HAP-1 (cell line): ENCODE results near the gene RPAP2.
A peak's percentile ranks its signal among the peaks of the same experiment; 100 is the strongest.
"Not testable (repeated sequence)": the region's sequence is repeated elsewhere in the genome, so short reads cannot be mapped to it uniquely, and the experiment has no call there.

ENCODE experiments used
- DNase-seq, 2 experiments: peaks; one replicate each; pipeline ENCODE4 v3.0.0-alpha.2; 2016 to 2020; ENCODE audit warnings: low spot score in 2 of 2
- H3K27me3 ChIP-seq: fragments of 250-450 bp; sonication (Bioruptor Pico); 2 replicates; pipeline ENCODE4 v1.5.1; 2020; ENCODE audit warnings: low read depth, mild to moderate bottlenecking, moderate library complexity
- H3K36me3 ChIP-seq: fragments of 250-450 bp; sonication (Bioruptor Pico); replicated peaks from 2 replicates; pipeline ENCODE4 v1.5.1; 2020; ENCODE audit warnings: mild to moderate bottlenecking
- H3K4me1 ChIP-seq: fragments of 250-450 bp; sonication (Bioruptor Pico); 2 replicates; pipeline ENCODE4 v1.5.1; 2020; ENCODE audit warnings: mild to moderate bottlenecking
- H3K4me3 ChIP-seq: fragments of 250-450 bp; sonication (Bioruptor Pico); 2 replicates; pipeline ENCODE4 v1.5.1; 2020; ENCODE audit warnings: mild to moderate bottlenecking, moderate library complexity
- H3K9me3 ChIP-seq: fragments of 250-450 bp; sonication (Bioruptor Pico); 2 replicates; pipeline ENCODE4 v1.5.1; 2020; ENCODE audit warnings: mild to moderate bottlenecking, moderate library complexity
- in situ Hi-C: fragments of 300-500 bp; cut with MboI; formaldehyde crosslinking; loops from 3 replicates; pipeline ENCODE4 v1.14.3; 2020; ENCODE audit warnings: low sequenced_read_pairs, inconsistent platforms, mixed read lengths

The RPAP2 gene

DNA sequence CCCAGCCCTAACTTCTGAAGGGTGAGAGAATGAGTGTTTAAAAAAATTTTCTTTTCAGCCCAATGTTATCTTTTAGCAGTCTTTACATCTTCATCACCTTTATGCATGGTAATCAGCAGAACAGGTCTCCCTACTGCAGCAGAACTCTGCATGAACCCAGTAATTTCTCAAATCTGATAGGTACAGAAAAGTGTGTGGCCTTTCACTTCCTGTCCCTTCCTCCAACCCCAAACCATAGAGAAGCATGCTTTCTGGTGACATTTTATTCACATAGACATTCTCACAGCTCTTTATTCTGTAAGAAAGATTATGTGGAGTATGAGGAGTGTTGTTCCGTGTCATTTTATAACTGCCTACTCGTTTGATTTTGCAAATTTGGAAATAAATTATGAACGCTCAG lies 68.6 kb downstream of the RPAP2 start:
- in situ Hi-C loops = no loop called here
- Histone ChIP-seq H3K4me3 (no peak overlapping the region), H3K27me3 (no peaks in the 10 kb centered on the region), H3K9me3 (no peaks in the 10 kb centered on the region), H3K36me3 (no peaks in the 10 kb centered on the region), H3K4me1 (no peaks in the 10 kb centered on the region)
- DNase-seq = no peak

DNA sequence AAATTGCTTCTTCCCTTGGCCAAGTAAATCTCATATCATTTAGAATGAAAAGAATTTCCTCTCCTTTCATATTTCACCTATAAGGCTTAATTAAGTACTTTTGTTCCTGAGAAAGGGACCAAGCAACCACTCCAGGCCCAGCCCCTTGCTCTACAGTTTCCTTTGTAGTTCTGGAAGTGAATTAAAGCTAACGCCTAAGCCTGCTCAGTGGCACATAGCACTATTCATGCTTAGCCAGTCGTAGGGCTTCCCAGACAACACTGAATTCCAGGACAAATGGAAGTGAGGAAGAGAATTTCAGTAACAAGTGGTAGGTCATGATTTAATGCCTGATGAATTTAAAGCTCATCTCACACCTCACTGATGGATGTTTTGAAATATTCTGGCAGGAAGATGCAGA lies 73.3 kb downstream of the RPAP2 start:
- no peak overlapping the region for H3K4me3 ChIP-seq
- DNase-seq = peak in 1 of 2 experiments; percentile 8
- in situ Hi-C loops = no loop called here
- no peaks in the 10 kb centered on the region for H3K9me3 ChIP-seq
- H3K4me1 ChIP-seq = no peaks in the 10 kb centered on the region
- no peaks in the 10 kb centered on the region for H3K27me3 ChIP-seq
- no peaks in the 10 kb centered on the region for H3K36me3 ChIP-seq

DNA sequence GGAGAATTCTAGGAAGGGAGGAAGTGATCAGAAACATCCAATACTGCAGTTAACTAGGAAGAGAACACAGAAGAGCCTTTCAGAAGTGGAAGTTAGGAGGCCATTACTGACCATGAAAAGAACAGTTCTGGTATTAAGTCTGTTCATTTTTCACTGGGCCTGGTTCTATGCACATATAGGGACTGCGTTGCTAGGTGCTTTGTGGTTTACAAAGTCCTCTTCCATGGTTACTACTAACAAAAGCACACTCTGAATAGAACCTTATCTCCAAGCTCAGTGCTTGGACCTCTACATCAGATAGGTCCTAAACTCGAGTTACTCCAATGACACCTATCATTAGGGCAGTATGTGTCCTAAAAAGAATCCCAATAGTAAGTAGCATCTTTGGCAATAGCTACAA lies 75.4 kb downstream of the RPAP2 start:
- no peak overlapping the region for H3K4me3 ChIP-seq
- no peaks in the 10 kb centered on the region for H3K4me1 ChIP-seq
- no peaks in the 10 kb centered on the region for H3K27me3 ChIP-seq
- no peaks in the 10 kb centered on the region for H3K9me3 ChIP-seq
- DNase-seq = no peak
- H3K36me3 ChIP-seq = no peaks in the 10 kb centered on the region
- in situ Hi-C loops = no loop called here

DNA sequence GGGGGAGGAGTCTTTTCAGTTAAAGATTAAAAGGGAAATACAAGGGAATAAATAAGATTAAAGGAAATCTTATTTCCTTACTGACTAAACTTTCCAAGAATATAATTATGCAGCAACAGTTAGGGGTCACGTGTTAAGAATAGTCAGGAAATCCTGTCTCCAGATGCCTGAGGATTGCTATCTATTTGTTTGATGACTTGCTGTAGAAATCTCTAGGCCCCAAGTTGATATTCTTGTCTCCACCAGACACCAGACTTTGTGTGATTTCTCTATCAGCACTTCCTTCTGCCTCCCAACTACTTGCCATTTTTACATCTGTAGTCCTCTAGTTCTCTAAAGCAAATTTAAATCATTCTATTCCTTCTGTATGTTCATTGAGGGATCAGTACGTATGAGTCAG lies 77.5 kb downstream of the RPAP2 start:
- Histone ChIP-seq H3K27me3 (no peaks in the 10 kb centered on the region), H3K9me3 (no peaks in the 10 kb centered on the region), H3K4me3 (no peak overlapping the region), H3K36me3 (no peaks in the 10 kb centered on the region), H3K4me1 (no peaks in the 10 kb centered on the region)
- no peak for DNase-seq
- in situ Hi-C loops = no loop called here

DNA sequence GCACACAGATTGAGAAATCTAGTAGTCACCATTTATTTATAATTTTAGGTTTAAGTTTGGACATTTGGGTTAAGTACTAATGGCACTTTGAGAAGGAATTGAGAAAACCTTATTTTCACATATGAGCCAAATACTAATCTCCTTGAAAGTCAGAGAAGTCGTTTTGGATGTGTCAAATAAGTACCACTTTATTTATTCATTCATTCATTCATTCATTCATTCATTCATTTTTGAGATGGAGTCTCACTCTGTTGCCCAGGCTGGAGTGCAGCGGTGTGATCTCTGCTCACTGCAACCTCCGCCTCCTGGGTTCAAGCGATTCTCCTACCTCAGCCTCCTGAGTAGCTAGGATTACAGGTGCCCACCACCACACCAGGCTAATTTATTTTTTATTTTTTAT lies 79.1 kb downstream of the RPAP2 start:
- H3K4me3 ChIP-seq, H3K4me1 ChIP-seq, H3K27me3 ChIP-seq, H3K36me3 ChIP-seq, DNase-seq, H3K9me3 ChIP-seq, in situ Hi-C loops: not testable (repeated sequence)

DNA sequence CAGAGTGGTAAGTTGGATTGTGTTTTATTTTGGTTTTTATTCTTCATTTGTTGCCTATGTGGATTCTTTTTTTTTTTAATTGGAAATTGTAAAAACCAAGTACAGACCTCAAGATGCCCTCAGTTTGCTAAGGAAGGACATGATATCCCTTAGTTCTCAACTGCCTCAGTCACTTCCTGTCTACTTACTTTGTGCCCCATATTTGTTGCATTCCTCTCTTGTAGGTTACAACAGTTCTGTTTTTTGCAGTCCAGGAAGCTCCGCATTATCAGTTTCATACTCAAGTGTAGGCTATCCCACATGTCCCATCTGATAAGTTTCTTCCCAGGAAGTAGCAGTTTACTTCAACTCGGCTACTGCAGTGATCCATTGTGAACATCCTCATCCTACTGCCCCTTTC lies 82.0 kb downstream of the RPAP2 start:
- H3K4me3 ChIP-seq = no peak overlapping the region
- no peaks in the 10 kb centered on the region for H3K9me3 ChIP-seq
- in situ Hi-C loops = no loop called here
- H3K4me1 ChIP-seq = no peaks in the 10 kb centered on the region
- no peak for DNase-seq
- H3K36me3 ChIP-seq = no peaks in the 10 kb centered on the region
- H3K27me3 ChIP-seq = no peaks in the 10 kb centered on the region

DNA sequence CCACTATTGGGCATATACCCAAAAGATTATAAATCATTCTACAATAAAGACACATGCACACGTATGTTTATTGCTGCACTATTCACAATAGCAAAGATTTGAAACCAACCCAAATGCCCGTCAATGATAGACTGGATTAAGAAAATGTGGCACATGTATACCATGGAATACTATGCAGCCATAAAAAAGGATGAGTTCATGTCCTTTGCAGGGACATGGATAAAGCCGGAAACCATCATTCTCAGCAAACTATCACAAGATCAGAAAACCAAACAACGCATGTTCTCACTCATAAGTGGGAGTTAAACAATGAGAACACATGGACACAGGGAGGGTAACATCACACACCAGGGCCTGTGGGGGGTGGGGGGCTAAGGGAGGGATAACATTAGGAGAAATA lies 95.1 kb downstream of the RPAP2 start:
- in situ Hi-C loops, H3K9me3 ChIP-seq, DNase-seq, H3K4me1 ChIP-seq, H3K27me3 ChIP-seq, H3K4me3 ChIP-seq, H3K36me3 ChIP-seq: not testable (repeated sequence)

DNA sequence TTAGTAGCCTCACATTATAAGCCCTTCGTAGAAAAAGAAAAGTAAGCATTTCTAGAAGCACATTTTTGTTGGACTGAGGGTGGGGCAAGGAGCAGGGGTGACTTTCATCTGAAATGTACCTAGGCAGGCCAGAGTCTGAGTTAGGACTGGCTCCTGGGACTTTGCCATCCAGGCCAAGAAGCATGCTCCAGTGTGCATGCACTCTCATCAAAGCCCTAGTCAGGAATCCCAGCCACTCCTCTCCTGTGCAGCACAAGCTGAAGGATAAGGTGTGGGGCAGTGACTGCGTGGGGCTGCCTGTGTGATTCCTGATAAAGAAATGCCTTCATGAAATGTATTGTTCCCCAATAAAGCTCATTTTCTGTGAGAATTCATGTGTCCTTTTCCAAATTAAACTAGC lies 99.7 kb downstream of the RPAP2 start:
- in situ Hi-C loops = no loop called here
- no peaks in the 10 kb centered on the region for H3K4me1 ChIP-seq
- H3K4me3 ChIP-seq = no peak overlapping the region
- H3K27me3 ChIP-seq = no peaks in the 10 kb centered on the region
- no peaks in the 10 kb centered on the region for H3K9me3 ChIP-seq
- H3K36me3 ChIP-seq = no peaks in the 10 kb centered on the region
- no peak for DNase-seq

DNA sequence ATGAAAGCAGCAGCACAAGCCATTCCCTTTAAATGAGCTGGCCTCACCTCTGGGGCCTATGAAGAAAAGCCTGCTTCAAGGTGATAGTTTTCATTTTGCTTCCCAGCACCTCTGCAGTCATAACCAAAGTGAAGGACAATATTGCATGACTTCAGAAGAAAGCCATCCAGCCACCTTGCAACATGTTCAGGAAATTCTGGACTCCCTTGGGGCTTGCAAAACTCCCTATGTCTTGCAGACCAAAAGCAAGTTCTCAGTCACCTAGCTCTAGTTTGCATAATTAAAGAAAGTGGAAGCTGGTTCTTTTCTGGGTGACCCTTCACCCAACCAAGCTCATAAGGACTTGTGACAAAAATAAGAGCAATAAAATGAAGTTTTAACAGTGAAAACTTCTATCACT lies 100.2 kb downstream of the RPAP2 start:
- Histone ChIP-seq H3K27me3 (no peaks in the 10 kb centered on the region), H3K9me3 (no peaks in the 10 kb centered on the region), H3K4me1 (no peaks in the 10 kb centered on the region), H3K4me3 (no peak overlapping the region), H3K36me3 (no peaks in the 10 kb centered on the region)
- in situ Hi-C loops = no loop called here
- no peak for DNase-seq

DNA sequence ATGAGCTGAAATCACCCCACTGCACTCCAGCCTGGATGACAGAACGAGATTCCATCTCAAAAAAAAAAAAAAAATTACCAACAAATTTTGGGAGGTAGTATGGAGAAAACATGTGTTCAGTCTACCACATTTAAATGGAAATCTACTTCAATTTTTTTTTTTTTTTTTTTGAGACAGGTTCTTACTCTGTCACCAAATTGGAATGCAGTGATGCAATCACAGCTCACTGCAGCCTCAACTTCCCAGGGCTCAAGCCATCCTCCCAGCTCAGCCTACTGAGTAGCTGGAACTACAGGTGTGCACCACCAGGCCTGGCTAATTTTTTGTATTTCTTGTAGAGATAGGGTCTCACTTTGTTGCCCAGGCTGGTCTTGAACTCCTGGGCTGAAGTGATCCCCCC lies 105.8 kb downstream of the RPAP2 start:
- H3K9me3 ChIP-seq = no peaks in the 10 kb centered on the region
- no peak overlapping the region for H3K4me3 ChIP-seq
- no peaks in the 10 kb centered on the region for H3K4me1 ChIP-seq
- in situ Hi-C loops = no loop called here
- no peak for DNase-seq
- H3K36me3 ChIP-seq = no peaks in the 10 kb centered on the region
- H3K27me3 ChIP-seq = no peaks in the 10 kb centered on the region

DNA sequence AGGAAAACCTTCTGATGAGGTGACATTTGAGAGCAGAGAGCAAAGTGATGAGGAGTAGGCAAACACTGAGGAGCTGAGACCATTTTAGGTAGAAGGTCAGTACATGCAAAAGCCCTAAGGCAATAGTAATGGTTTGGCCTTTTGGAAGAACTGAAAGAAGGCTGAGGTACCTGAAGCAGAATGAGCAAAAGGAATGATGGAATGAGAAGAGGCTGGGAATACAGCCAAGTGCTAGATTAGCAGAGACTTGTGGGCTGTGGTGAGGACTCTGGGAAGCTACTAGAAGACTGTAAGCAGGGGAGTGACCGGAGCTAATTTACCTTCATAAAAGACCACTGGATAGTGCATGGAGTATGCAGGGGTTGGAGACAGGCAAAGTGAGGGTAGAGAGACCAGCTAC lies 110.0 kb downstream of the RPAP2 start:
- in situ Hi-C loops = no loop called here
- no peak for DNase-seq
- H3K27me3 ChIP-seq = no peaks in the 10 kb centered on the region
- no peaks in the 10 kb centered on the region for H3K9me3 ChIP-seq
- no peaks in the 10 kb centered on the region for H3K36me3 ChIP-seq
- no peaks in the 10 kb centered on the region for H3K4me1 ChIP-seq
- no peak overlapping the region for H3K4me3 ChIP-seq

DNA sequence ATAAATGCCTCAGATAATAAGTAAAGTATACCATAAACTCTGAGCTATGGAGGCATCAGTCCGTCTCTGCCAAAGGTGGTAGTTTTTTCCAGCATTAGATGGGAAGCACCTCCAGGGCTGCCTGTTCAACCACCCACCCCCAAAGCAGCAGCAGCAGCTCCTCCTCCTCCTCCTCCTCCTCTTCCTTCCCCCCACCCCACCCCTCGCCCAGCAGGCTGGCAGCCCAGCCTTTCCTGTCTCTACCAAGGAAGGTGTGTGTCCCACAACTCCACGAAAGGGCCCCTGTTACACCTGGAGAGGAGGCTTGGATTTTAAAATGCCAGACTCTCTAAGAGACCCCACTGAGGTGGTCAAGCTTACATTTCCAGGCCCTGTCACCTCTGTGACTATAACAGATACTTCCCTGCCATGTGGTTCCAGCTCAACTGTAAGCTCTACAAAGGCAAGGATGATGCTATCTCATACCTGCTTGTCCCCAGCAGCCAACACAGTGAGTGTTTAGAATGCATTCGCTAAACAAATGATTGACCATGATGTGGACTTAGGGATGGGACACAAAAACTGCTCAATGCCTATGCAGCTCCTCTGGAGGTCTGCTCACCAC lies 111.2 kb downstream of the RPAP2 start:
- in situ Hi-C loops = no loop called here
- Histone ChIP-seq H3K27me3 (no peaks in the 10 kb centered on the region), H3K36me3 (no peaks in the 10 kb centered on the region), H3K4me1 (no peaks in the 10 kb centered on the region), H3K4me3 (no peak overlapping the region), H3K9me3 (no peaks in the 10 kb centered on the region)
- no peak for DNase-seq

DNA sequence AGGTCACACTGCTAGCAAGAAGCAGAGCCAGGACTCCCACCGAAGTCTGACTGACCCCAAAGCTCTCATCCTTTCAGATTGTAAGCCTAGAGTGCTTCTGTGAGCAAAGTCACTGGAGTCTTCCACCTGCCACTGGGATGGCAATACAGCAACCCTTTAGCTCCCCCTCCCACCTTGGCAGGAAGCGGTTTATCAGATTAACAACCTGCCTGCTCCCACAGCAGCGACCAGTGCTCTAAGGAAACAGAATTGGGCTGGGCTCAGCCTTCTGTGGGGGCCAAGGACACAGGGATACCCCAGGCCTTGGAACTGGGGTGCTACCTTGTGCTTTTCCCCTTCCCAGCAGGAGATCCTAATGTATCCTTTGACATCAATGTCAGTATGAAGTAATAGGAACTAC lies 111.8 kb downstream of the RPAP2 start:
- Histone ChIP-seq H3K4me1 (no peaks in the 10 kb centered on the region), H3K27me3 (no peaks in the 10 kb centered on the region), H3K36me3 (no peaks in the 10 kb centered on the region), H3K9me3 (no peaks in the 10 kb centered on the region), H3K4me3 (no peak overlapping the region)
- in situ Hi-C loops = no loop called here
- no peak for DNase-seq

DNA sequence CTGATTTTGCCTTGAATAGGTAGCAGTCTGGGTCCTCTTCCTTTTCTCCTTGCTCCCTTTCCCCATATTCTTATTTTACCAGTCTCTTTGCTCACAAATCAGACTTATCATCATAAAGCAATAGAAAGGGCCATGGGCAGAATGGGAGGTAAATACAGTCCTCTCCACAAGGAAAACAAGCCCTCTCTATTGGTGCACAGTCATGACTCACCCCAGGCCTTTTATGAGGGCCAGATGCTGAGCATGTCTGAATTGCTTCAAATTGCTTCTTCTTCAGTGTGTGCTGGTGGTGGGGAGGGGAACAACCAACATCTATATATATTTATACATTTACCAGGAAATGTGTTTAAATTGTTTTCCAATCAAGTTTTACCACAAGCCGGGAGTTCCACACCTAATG lies 112.7 kb downstream of the RPAP2 start:
- no peak overlapping the region for H3K4me3 ChIP-seq
- H3K9me3 ChIP-seq = no peaks in the 10 kb centered on the region
- no peaks in the 10 kb centered on the region for H3K27me3 ChIP-seq
- in situ Hi-C loops = no loop called here
- no peaks in the 10 kb centered on the region for H3K4me1 ChIP-seq
- H3K36me3 ChIP-seq = no peaks in the 10 kb centered on the region
- DNase-seq = no peak

DNA sequence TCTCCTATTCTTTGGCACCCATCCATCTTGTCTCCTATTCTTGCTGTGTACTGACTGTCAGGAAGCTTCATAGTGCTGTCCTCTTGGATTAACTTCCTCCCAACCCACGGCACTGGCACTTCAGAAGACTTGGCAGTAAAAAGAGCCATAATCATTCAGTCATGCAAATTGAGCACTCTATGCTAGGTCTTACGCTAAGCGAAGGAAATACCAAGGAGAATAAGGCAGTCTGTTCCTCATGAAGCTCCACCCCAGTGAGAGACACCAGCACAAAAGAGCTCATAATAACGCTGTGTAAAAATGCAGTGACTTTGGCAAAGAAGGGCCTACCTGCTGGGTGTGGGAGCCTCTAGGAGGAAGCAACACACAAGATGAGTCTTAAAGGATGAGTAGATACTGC lies 120.8 kb downstream of the RPAP2 start:
- in situ Hi-C loops = no loop called here
- H3K27me3 ChIP-seq = no peaks in the 10 kb centered on the region
- H3K4me3 ChIP-seq = no peak overlapping the region
- no peaks in the 10 kb centered on the region for H3K4me1 ChIP-seq
- DNase-seq = peak in 1 of 2 experiments; percentile 11
- H3K9me3 ChIP-seq = no peaks in the 10 kb centered on the region
- H3K36me3 ChIP-seq = no peaks in the 10 kb centered on the region
